HUDEP-2 (cell line): Measurements from ENCODE around the gene RNF112.
A peak's percentile ranks its signal among the peaks of the same experiment; 100 is the strongest.
"Not testable (repeated sequence)": the region's sequence is repeated elsewhere in the genome, so short reads cannot be mapped to it uniquely, and the experiment has no call there.

Experiments
- DNase-seq, 76 experiments: peaks; one replicate each; lab custom pipeline; 2025; ENCODE audit not compliant: unreplicated experiment in 76 of 76; lab: John Stamatoyannopoulos, UW

RNF112 gene

GRCh38 chr17:19445105-19445504 lies 34.1 kb downstream of the RNF112 start:
- DNase-seq: no peak

GRCh38 chr17:19446577-19446976 lies 35.5 kb downstream of the RNF112 start:
- DNase-seq: not testable (repeated sequence)

- DNase-seq: peak in 57 of 76 experiments; percentile 1 to 70 (median 31)
These were observed 36.1 kb downstream of the RNF112 start for GRCh38 chr17:19447085-19447583.

- DNase-seq: no peak
These were observed 37.6 kb downstream of the RNF112 start for GRCh38 chr17:19448341-19449268.

- no peak for DNase-seq
These were observed 38.6 kb downstream of the RNF112 start for GRCh38 chr17:19449656-19450055.

GRCh38 chr17:19453296-19453695 lies 42.3 kb downstream of the RNF112 start:
- no peak for DNase-seq

GRCh38 chr17:19454074-19454473 lies 43.0 kb downstream of the RNF112 start:
- DNase-seq: no peak

GRCh38 chr17:19456016-19456927 lies 45.2 kb downstream of the RNF112 start:
- DNase-seq: no peak

- no peak for DNase-seq
These were observed 46.0 kb downstream of the RNF112 start for GRCh38 chr17:19457046-19457445.

- DNase-seq: no peak
These were observed 46.8 kb downstream of the RNF112 start for GRCh38 chr17:19457830-19458271.

- not testable (repeated sequence) for DNase-seq
These were observed 47.4 kb downstream of the RNF112 start for GRCh38 chr17:19458481-19458880.

GRCh38 chr17:19459018-19459655 lies 48.1 kb downstream of the RNF112 start:
- DNase-seq: not testable (repeated sequence)

GRCh38 chr17:19460700-19461099 lies 49.7 kb downstream of the RNF112 start:
- DNase-seq: no peak

GRCh38 chr17:19461116-19461515 lies 50.1 kb downstream of the RNF112 start:
- DNase-seq: no peak

- no peak for DNase-seq
These were observed 50.6 kb downstream of the RNF112 start for GRCh38 chr17:19461681-19462080.

- not testable (repeated sequence) for DNase-seq
These were observed 51.5 kb downstream of the RNF112 start for GRCh38 chr17:19462456-19463035.

GRCh38 chr17:19464031-19465026 lies 53.3 kb downstream of the RNF112 start:
- no peak for DNase-seq
